ENCODE data around the gene SRBD1.

Gene SRBD1, protein sequence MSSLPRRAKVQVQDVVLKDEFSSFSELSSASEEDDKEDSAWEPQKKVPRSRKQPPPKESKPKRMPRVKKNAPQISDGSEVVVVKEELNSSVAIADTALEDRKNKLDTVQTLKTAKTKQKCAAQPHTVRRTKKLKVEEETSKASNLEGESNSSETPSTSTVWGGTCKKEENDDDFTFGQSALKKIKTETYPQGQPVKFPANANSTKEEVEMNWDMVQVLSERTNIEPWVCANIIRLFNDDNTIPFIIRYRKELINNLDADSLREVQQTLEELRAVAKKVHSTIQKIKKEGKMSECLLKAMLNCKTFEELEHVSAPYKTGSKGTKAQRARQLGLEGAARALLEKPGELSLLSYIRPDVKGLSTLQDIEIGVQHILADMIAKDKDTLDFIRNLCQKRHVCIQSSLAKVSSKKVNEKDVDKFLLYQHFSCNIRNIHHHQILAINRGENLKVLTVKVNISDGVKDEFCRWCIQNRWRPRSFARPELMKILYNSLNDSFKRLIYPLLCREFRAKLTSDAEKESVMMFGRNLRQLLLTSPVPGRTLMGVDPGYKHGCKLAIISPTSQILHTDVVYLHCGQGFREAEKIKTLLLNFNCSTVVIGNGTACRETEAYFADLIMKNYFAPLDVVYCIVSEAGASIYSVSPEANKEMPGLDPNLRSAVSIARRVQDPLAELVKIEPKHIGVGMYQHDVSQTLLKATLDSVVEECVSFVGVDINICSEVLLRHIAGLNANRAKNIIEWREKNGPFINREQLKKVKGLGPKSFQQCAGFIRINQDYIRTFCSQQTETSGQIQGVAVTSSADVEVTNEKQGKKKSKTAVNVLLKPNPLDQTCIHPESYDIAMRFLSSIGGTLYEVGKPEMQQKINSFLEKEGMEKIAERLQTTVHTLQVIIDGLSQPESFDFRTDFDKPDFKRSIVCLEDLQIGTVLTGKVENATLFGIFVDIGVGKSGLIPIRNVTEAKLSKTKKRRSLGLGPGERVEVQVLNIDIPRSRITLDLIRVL

DNA sequence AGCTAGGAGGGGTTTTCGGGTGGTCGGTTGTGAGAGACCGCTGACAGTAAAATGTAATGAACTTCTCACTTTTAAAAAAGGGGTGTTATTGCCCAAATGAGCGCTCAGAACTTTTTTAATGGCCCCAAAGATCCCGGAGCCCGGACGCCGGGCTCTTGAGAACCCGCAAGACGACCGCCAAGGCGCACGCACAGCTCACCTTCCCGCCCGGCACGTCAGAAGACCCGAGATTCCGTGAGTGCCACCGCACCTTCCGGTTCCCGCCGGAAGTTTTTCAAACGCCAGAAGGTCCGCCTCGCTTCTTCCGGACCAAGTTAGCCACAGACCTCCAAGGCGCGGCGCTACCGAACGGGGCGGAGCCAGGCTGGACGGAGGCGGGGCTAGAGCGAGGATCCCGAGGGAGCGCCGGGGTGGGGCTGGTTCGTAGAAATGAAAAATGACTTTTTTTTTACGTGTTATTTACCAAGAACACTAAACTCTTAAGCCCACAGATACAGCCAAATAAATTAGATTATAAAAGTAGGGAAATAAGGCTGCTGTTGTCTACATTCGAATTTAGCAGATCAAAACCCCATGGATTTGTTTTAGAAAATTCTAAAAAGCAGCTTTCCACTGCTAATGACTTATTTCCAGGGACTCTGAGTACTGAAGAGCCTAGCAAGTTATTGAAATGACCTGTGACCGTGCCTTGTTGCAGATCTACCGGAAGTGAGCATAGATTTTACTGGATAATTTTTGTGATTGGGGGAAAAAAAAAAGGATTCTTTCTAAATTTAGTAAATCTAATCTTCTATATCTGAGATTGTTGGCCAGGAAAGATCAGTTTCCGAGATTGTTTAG, at the start of gene SRBD1:
Gene SRBD1, minus strand, starts transcription at position 248 of the 840 bp plus-strand sequence. CDS start 5,826 bp downstream, outside the sequence.
- peak; percentile 88 for DNase-seq (ENCODE audit: low spot score)

DNA sequence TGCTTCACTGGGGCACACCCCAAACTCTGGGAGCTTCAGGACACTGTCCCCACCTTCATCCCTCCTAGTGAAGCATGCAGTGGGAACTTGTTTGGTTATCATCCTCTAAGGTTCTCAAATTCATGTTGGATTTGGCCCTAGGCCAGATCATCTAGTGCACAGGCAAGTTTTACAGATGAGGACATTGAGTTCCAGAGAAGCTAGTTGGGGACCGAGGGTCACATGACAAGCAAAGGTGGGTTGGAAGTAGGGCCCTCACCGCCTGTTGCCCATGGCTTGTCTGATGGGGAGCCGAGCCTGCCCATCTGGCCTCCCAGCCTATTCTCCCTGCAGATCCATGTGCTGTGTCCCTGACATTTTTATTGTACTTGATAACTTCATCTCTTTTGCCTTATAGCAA, 43.2 kb upstream of the SRBD1 start:
- DNase-seq (ENCODE audit: low spot score) = no peak

DNA sequence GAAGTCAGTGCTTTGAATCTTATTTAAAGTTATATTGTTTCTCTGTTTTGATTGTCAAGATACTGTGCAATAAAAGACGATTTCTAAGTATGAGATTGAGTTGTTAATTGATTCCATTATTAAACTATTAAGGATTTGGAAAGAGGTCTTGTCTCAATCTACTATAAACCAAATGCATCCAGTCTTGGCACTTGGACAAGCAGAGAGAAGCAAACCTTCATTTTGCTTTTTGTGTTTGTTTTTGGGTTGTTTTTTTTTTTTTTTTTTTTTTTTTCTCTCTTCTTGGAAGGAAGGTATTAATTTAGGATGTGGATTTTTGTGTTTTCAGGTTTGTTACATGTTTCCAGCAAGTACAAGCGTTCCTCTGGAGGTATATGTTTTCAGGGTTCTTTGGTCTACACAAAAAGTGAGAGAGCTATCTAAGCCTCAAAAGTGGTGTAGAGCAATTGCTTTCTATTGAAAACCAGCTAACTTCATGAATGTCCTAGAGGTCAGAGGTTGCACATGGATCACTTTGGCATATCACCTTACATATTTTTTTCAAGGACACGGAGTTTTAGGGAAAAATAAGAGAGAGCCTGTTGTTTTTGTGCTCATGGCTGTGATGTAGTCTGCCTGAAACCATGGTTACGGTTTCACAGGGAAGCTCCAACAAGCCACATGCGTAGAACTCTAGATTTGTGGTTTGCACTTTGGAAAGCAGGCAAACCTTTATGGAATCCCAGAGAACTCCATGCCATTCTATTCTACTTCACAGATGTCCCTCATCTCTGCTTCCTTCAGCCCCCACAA, 42.3 kb upstream of the SRBD1 start:
- no peak for DNase-seq (ENCODE audit: low spot score)

DNA sequence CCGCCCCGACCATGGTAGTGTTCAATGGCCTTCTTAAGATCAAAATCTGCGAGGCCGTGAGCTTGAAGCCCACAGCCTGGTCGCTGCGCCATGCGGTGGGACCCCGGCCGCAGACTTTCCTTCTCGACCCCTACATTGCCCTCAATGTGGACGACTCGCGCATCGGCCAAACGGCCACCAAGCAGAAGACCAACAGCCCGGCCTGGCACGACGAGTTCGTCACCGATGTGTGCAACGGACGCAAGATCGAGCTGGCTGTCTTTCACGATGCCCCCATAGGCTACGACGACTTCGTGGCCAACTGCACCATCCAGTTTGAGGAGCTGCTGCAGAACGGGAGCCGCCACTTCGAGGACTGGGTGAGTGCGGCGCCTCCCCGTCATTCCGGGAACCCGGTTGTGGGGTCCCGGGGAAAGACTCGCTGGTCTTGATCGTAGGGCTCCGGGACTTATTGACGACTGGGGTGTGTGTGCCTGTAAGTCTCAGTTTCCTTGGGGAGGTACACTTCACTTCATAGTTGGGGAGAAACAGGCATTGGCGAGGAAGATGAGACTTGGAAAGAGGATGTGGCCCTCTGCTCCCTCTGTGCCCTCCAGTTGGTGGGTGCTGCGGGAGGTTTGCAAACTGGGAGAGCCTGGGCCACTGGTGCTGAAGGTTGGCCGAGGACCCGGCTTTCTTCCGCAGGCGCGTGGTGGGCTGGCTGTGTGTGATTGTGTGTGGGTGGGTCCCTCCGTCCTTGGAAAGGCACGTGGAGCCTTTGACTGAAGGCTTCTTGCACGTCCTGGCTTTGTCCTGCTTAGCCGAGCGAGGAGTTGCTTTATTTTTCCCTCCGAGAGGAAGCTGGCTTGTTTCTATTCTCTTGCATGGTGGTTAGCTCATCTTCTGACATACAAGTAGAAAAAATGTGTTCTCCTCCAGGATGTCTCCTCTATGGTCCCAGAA, 41.3 kb upstream of the SRBD1 start:
- DNase-seq (ENCODE audit: low spot score) = peak; percentile 45

DNA sequence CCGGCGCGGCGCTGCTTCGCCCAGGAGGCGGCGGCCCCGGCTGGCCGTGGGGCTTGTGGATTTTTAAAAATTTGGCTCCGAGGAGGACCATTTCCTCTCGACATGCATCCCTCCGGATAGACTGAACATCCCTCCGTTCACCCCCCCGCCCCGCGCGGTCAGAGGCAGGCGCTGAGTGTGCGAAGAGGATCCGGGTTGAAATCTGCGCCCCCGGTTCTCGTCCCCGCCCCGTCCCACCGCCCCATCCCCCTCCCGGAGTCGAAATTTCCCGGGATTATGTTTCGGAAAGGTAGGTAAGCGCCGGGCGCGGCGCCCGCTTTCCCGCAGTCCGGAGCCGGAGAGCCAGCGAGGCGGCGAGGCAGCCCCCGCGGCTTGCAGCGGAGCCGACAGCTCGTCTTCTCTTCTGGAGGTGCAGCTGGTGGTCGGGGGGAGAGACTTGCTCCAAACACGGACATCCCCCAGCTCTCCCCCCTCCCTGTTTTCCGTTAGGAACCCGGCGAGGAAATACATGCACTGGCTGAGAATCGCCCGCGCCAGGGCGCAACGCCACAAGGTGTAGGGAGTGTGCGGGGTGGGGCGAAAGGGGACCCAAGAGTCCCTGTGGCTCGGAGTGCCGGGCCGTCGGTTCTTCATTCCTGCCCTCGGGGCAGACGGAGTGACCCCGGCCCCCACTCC, 40.5 kb upstream of the SRBD1 start, which contains the start of gene PRKCE:
Gene PRKCE, plus strand, starts transcription at position 261 of the 675 bp plus-strand sequence.
- DNase-seq (ENCODE audit: low spot score) = peak; percentile 64

DNA sequence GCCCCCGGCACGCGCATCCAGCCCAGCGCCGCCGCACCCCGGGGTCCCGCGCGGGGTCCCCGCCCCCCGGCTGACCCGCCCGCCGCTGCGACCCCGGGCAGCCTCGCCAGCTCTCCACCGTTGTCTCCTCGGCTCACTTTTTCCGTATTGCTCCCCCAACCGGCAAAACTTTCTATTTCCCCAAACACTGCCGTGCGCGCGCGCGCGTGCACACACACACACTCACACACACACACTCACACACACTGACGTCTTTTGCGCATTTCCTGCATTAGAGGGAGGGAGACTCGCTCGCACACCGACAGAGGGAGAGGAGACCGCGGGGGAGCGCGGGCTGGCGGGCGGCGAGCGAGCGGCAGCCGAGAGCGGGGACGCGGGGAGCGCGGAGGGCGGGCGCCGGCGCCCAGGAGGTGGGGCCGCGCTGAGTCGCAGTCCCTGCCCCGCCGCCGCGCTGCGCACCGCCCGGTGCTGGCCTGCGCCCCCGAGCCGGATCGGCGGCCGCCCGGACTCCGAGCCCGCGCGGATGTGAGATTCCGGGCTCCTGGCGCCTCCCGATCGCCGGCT, 39.9 kb upstream of the SRBD1 start:
- DNase-seq (ENCODE audit: low spot score) = peak; percentile 79

DNA sequence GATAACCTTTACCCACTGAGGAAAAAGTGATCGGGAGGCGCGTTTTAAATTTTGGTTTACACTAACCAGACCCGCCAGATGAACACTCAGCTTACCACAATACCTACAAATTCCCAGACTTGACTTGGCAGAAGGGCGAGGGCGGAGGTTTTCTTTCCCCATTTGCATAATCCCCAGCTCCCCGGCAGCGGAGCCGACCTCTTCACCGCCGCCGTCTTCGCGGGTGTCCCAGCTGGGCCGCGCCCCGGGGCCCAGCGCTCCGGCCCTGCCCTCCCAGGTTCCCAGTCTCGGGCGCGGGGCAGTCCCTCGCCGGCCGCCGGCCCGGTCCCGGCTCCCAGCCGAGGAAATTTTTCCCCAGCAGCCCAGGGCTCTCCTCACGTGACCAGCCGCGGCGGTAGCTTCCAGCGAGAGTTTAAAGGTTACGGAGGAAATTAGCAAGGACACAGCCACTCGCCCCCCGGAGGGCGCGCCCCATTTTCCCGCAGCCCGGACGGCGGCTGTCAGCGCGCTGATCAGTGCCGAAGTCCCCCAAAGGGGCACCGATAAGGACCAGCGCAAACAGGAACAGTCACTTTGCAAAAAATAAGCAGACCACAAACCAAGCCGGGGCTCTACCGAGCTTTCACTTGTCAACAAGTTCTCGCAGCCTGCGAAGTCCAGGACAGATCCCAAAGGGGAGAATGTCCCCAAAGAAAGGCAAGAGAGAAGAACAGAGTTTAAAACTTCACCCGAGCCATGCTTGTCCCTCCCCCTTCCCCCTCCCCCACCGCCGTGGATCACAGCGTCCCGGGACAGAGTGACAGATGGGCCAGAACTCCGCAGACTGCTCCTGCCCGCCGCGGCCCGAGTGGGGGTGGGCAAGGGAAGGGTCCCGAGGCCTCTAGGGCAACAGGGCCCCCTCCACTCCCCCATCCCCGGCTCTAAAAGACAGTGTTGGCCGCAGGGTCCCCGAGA, 39.1 kb upstream of the SRBD1 start:
- DNase-seq (ENCODE audit: low spot score) = peak; percentile 69

DNA sequence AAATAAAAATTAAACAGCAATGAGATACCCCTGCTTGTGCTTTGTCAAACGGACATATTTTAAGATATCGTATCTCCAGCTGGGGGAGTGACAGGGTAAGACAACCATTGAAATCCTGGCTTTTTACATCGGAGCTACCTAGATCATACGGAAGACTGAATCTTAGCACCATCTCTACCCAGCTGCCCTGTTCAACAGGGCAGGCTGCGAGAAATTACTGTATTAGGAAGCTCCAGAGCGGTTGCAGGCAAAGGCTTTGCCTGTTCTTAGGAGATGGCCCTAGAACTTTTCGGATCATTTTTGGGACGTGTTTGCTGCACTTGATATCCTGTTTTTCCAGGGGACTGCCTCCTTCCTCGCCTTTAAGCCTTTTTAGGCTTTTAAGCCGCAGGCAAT, 38.4 kb upstream of the SRBD1 start:
- DNase-seq (ENCODE audit: low spot score) = peak; percentile 15

DNA sequence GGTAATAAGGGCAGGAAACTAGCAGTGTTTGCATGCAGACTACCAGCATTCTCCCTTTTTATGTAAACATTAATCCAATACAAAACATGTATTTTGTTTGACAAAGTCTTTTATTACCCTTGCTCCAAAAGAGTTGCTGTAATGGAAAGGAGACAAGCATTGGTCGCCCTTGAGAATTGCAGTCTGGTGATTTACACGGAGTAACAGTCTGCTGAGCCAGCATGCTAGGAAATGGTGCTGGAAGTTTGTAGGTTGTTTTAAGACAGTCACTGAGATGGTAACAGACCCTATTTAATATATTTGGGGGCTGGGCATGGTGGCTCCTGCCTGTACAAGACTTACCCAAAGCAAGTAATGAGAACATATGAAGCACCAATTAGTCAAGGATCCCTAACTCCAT, 37.6 kb upstream of the SRBD1 start:
- no peak for DNase-seq (ENCODE audit: low spot score)

DNA sequence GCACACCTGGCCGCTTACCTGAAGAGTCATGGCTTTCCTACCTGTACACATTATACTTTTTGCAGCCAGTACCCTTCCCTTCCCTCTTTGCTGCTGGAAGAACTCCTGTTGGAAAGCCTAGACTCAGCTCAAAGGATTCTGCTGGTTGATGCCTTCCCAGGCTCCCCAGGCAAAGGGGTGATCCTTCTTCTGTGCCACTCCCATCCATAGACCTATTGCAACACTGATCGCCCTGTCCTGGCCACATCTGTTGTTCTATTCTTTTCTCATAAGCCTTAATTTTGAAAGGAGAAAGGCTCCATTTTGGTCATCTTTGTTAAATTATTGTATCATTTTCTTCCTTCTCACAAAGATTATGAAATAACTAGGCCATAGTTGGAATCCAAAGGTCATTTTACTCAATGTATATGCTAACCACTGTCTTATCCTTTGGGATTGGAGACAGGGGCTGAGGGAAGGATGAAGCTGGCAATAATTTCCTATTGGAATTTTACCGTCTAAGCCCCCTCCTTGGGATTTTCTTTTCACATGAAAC, 37.0 kb upstream of the SRBD1 start:
- DNase-seq (ENCODE audit: low spot score) = no peak

DNA sequence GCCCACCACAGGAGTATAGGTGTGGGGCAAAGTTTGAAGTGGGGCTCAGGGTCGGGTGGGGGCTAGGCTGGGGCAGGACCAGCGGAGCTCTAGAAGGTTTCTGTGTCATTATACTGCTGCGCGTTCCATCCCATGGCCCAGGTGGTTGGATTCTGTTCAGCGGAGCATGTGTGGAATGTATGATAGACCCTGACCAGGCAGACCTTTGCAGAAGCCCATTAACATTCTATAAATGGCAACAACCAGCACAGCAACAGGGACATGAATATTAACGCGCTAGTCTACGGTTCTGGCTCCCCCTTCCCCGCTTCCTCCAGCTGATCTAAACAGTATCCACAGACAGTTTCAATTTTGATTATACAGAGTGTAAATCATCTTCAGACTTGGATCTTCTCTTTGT, 36.3 kb upstream of the SRBD1 start:
- DNase-seq (ENCODE audit: low spot score) = no peak

DNA sequence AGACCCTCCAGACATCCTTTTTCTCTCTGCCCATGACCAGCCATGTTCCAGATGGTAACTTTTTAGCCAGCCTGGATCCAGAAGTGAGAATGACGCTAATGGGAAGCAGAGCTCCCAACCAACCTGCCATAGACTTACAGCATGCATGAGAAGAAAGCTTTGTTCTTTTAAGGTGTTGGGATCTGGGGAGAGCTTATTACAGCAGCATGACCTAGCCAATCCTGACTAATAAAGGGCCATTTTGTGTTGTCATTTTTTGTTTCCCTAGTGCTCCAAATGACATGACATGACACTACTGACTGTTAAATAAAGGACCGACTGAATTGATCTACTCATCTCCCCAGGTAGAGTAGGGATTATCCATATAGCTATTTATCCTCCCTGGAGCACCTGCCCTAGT, 35.2 kb upstream of the SRBD1 start:
- DNase-seq (ENCODE audit: low spot score) = no peak

DNA sequence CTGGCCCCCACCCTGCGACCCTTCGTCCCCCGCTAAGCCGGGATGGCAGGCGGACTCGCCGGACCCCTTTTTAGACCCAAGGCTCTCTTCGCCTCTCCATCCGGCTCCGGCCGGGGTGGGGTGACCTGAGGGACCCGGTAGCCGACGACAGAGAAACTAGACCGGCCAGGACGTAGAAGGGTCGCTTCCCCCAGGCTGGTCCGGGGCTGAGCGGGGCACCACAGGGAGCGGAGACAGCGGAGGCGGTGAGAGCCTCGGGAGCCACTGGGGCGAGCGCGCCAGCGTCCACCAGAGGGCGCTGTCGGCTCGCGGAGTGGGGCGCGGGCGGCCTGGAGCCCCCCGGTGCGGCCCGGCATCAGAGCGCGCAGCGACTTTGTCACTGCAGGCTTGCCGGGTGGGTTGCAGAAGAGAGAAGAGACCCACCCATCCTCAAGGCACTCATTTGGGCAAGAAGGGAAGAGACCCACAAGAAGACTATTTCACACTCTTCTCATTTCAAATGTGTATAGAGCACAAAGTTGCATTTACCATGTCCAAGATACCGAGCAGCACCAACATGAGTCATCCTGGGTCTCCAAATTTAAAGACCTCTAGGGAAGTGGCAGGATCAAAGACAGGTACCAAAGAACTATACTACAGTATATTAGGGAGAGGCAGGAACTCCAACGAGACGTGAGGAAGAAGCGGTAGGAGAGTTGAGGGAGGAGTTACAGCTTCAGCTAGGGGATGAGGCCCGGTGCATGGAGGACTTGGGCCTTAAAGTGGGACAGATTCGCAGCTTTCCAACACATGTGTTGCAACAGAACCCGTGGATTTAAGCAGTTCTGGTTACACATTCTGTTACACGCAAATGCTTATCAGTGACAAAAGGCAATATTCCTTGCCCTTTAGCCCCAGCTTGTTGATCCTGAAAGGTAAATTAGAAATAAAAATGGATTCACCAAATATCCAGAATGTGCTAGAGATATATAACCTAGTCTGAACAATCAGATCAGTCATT, 32.8 kb upstream of the SRBD1 start:
- DNase-seq (ENCODE audit: low spot score) = peak; percentile 68

DNA sequence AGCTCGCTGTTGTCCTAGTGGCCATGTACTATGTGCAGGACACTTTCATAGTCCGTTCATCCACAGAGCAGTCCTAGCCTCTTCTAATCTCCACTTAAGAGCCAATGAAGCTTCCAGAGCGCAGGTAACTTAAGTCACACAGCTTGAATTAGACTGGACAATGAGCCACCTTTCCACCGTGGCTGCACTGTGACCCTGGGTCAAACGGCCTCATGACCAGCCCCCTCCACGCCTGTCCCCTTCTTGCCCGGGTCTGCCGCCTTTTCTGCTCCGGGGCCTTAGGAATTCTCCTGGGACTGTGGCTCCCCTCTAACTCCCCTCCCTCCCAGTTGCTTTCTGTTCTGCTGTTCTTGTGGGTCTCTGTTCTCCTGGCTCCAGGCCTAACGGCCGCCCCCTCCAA, 32.0 kb upstream of the SRBD1 start:
- DNase-seq (ENCODE audit: low spot score) = no peak

DNA sequence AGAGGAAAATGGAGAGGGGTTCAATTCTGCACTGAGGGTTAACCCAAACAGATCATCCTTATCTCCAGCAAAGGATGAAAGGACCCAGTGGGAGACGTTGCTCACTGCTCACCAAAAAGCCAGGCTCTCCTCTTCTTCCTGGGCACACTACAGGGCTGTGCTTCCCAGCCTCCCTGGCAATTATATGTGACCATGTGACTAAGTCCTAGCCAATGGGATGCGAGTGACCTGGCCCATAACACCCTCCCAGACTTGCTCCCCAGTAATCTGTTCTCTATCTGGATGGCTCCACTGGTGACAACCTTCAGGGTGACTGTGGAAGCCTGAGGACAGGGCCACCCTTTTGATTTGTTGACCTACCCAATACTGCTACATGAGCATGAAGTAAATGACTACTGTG, 29.5 kb upstream of the SRBD1 start:
- DNase-seq (ENCODE audit: low spot score) = no peak

DNA sequence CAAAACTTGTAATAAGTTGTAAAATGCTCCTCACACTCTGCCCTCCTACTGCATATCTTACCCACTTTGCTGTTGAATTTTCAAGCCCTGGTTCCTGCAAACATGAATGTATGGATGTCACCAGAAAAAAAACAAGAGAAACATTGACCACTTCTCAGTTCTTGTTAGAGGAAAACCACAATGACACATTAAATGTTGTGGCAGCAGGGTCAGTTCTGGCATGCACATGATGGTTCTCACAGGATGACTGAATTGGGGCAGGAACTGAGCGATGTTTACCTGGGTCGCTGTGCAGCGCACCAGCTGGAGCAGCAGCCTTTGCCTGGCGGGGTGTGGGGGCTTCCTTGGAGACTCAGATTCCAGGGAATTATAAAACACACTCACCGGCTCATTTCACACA, 26.4 kb upstream of the SRBD1 start:
- no peak for DNase-seq (ENCODE audit: low spot score)
